ENCODE data around the gene MID1. TPM values are rescaled to one million over a fixed set of nuclear protein-coding genes. Genes with fewer than 3 reads are reported as not detected.

The MID1 gene
- total and polyA plus RNA-seq, 4 donors: 3.4 to 34.7 (median 19.0) TPM

GRCh38 chrX:10538831-10539230 lies 81.6 kb downstream of the MID1 start:
- ATAC-seq (ENCODE audit: low FRiP score) (no peak), DNase-seq (no peak)
- intact Hi-C loops (cut with DNase I): no loop called here
- Histone ChIP-seq H3K27ac (ENCODE audit: low read depth in 1 of 2, low read length in 2 of 2) (no peak overlapping the region), H3K9me3 (ENCODE audit: control insufficient read depth, low read length) (no peaks in the 10 kb centered on the region), H3K4me3 (ENCODE audit: low read length in 2 of 2) (no peak overlapping the region), H3K27me3 (ENCODE audit: control insufficient read depth in 1 of 2, insufficient read depth in 2 of 2, low read length in 1 of 2) (no peaks in the 10 kb centered on the region), H3K4me1 (ENCODE audit: control insufficient read depth in 1 of 2, insufficient read depth in 2 of 2, low read length in 2 of 2) (no peaks in the 10 kb centered on the region), H3K36me3 (ENCODE audit: control insufficient read depth in 1 of 2, insufficient read depth in 2 of 2, low read length in 1 of 2) (no peaks in the 10 kb centered on the region)

GRCh38 chrX:10537308-10537707 lies 83.1 kb downstream of the MID1 start:
- WGBS, 2 donors: 75 to 94% methylated on average over 2 of the region's 2 CpGs
- Histone ChIP-seq H3K36me3 (ENCODE audit: control insufficient read depth in 1 of 2, insufficient read depth in 2 of 2, low read length in 1 of 2) (no peaks in the 10 kb centered on the region), H3K27ac (ENCODE audit: low read depth in 1 of 2, low read length in 2 of 2) (no peak overlapping the region), H3K27me3 (ENCODE audit: control insufficient read depth in 1 of 2, insufficient read depth in 2 of 2, low read length in 1 of 2) (no peaks in the 10 kb centered on the region), H3K4me3 (ENCODE audit: low read length in 2 of 2) (no peak overlapping the region), H3K4me1 (ENCODE audit: control insufficient read depth in 1 of 2, insufficient read depth in 2 of 2, low read length in 2 of 2) (no peaks in the 10 kb centered on the region), H3K9me3 (ENCODE audit: control insufficient read depth, low read length) (no peaks in the 10 kb centered on the region)
- intact Hi-C loops (cut with DNase I): no loop called here
- no peak for DNase-seq
- ATAC-seq (ENCODE audit: low FRiP score): no peak

GRCh38 chrX:10536744-10537143 lies 83.6 kb downstream of the MID1 start:
- Histone ChIP-seq H3K27me3 (ENCODE audit: control insufficient read depth in 1 of 2, insufficient read depth in 2 of 2, low read length in 1 of 2) (no peaks in the 10 kb centered on the region), H3K4me1 (ENCODE audit: control insufficient read depth in 1 of 2, insufficient read depth in 2 of 2, low read length in 2 of 2) (no peaks in the 10 kb centered on the region), H3K9me3 (ENCODE audit: control insufficient read depth, low read length) (no peaks in the 10 kb centered on the region), H3K27ac (ENCODE audit: low read depth in 1 of 2, low read length in 2 of 2) (no peak overlapping the region), H3K36me3 (ENCODE audit: control insufficient read depth in 1 of 2, insufficient read depth in 2 of 2, low read length in 1 of 2) (no peaks in the 10 kb centered on the region), H3K4me3 (ENCODE audit: low read length in 2 of 2) (no peak overlapping the region)
- WGBS, 2 donors: 55 to 69% methylated on average over 5 of the region's 5 CpGs
- DNase-seq (no peak), ATAC-seq (ENCODE audit: low FRiP score) (no peak)
- intact Hi-C loops (cut with DNase I): no loop called here

- H3K9me3 ChIP-seq (ENCODE audit: control insufficient read depth, low read length): no peaks in the 10 kb centered on the region
- DNase-seq (no peak), ATAC-seq (ENCODE audit: low FRiP score) (no peak)
- H3K27me3 ChIP-seq (ENCODE audit: control insufficient read depth in 1 of 2, insufficient read depth in 2 of 2, low read length in 1 of 2): no peaks in the 10 kb centered on the region
- H3K27ac ChIP-seq (ENCODE audit: low read depth in 1 of 2, low read length in 2 of 2): no peak overlapping the region
- no peaks in the 10 kb centered on the region for H3K36me3 ChIP-seq (ENCODE audit: control insufficient read depth in 1 of 2, insufficient read depth in 2 of 2, low read length in 1 of 2)
- H3K4me1 ChIP-seq (ENCODE audit: control insufficient read depth in 1 of 2, insufficient read depth in 2 of 2, low read length in 2 of 2): no peaks in the 10 kb centered on the region
- 63 to 72% methylated on average over 2 of the region's 2 CpGs for WGBS, 2 donors
- intact Hi-C loops (cut with DNase I): no loop called here
- no peak overlapping the region for H3K4me3 ChIP-seq (ENCODE audit: low read length in 2 of 2)
These were observed 85.8 kb downstream of the MID1 start for GRCh38 chrX:10534611-10535010.

- no peak for DNase-seq
- no peaks in the 10 kb centered on the region for H3K36me3 ChIP-seq (ENCODE audit: control insufficient read depth in 1 of 2, insufficient read depth in 2 of 2, low read length in 1 of 2)
- WGBS, 2 donors: 81 to 90% methylated on average over 1 of the region's 1 CpG
These were observed 86.6 kb downstream of the MID1 start for GRCh38 chrX:10533696-10534365.

GRCh38 chrX:10531927-10532326 lies 88.5 kb downstream of the MID1 start:
- Histone ChIP-seq H3K36me3 (ENCODE audit: control insufficient read depth in 1 of 2, insufficient read depth in 2 of 2, low read length in 1 of 2) (no peaks in the 10 kb centered on the region), H3K4me3 (ENCODE audit: low read length in 2 of 2) (no peak overlapping the region), H3K27me3 (ENCODE audit: control insufficient read depth in 1 of 2, insufficient read depth in 2 of 2, low read length in 1 of 2) (no peaks in the 10 kb centered on the region), H3K27ac (ENCODE audit: low read depth in 1 of 2, low read length in 2 of 2) (no peak overlapping the region), H3K9me3 (ENCODE audit: control insufficient read depth, low read length) (no peaks in the 10 kb centered on the region), H3K4me1 (ENCODE audit: control insufficient read depth in 1 of 2, insufficient read depth in 2 of 2, low read length in 2 of 2) (no peaks in the 10 kb centered on the region)
- intact Hi-C loops (cut with DNase I): no loop called here
- DNase-seq (no peak), ATAC-seq (ENCODE audit: low FRiP score) (no peak)
- 56 to 98% methylated on average over 1 of the region's 1 CpG for WGBS, 2 donors

More at GRCh38 chrX:10533696-10534365, 86.6 kb downstream of the MID1 start:
- no peak overlapping the region for H3K4me3 ChIP-seq (ENCODE audit: low read length in 2 of 2)
- ATAC-seq (ENCODE audit: low FRiP score): no peak
- H3K27me3 ChIP-seq (ENCODE audit: control insufficient read depth in 1 of 2, insufficient read depth in 2 of 2, low read length in 1 of 2): no peaks in the 10 kb centered on the region
- no peaks in the 10 kb centered on the region for H3K9me3 ChIP-seq (ENCODE audit: control insufficient read depth, low read length)
- intact Hi-C loops (cut with DNase I): no loop called here
- no peak overlapping the region for H3K27ac ChIP-seq (ENCODE audit: low read depth in 1 of 2, low read length in 2 of 2)
- H3K4me1 ChIP-seq (ENCODE audit: control insufficient read depth in 1 of 2, insufficient read depth in 2 of 2, low read length in 2 of 2): no peaks in the 10 kb centered on the region

- intact Hi-C loops (cut with DNase I): no loop called here
- no peak overlapping the region for H3K27ac ChIP-seq (ENCODE audit: low read depth in 1 of 2, low read length in 2 of 2)
- no peak overlapping the region for H3K4me3 ChIP-seq (ENCODE audit: low read length in 2 of 2)
- H3K4me1 ChIP-seq (ENCODE audit: control insufficient read depth in 1 of 2, insufficient read depth in 2 of 2, low read length in 2 of 2): no peaks in the 10 kb centered on the region
- H3K27me3 ChIP-seq (ENCODE audit: control insufficient read depth in 1 of 2, insufficient read depth in 2 of 2, low read length in 1 of 2): no peaks in the 10 kb centered on the region
- WGBS, 2 donors: 68 to 86% methylated on average over 4 of the region's 4 CpGs
- no peak for ATAC-seq (ENCODE audit: low FRiP score)
- H3K36me3 ChIP-seq (ENCODE audit: control insufficient read depth in 1 of 2, insufficient read depth in 2 of 2, low read length in 1 of 2): no peaks in the 10 kb centered on the region
- no peak for DNase-seq
- no peaks in the 10 kb centered on the region for H3K9me3 ChIP-seq (ENCODE audit: control insufficient read depth, low read length)
These were observed 91.0 kb downstream of the MID1 start for GRCh38 chrX:10529344-10529743.

- H3K27ac ChIP-seq (ENCODE audit: low read depth in 1 of 2, low read length in 2 of 2): no peak overlapping the region
- no peak overlapping the region for H3K4me3 ChIP-seq (ENCODE audit: low read length in 2 of 2)
- no peaks in the 10 kb centered on the region for H3K9me3 ChIP-seq (ENCODE audit: control insufficient read depth, low read length)
- H3K27me3 ChIP-seq (ENCODE audit: control insufficient read depth in 1 of 2, insufficient read depth in 2 of 2, low read length in 1 of 2): no peaks in the 10 kb centered on the region
- 71 to 87% methylated on average over 1 of the region's 1 CpG for WGBS, 2 donors
- DNase-seq (no peak), ATAC-seq (ENCODE audit: low FRiP score) (no peak)
- H3K4me1 ChIP-seq (ENCODE audit: control insufficient read depth in 1 of 2, insufficient read depth in 2 of 2, low read length in 2 of 2): no peaks in the 10 kb centered on the region
- intact Hi-C loops (cut with DNase I): no loop called here
- H3K36me3 ChIP-seq (ENCODE audit: control insufficient read depth in 1 of 2, insufficient read depth in 2 of 2, low read length in 1 of 2): no peaks in the 10 kb centered on the region
These were observed 93.9 kb downstream of the MID1 start for GRCh38 chrX:10526451-10526850.

- DNase-seq (no peak), ATAC-seq (ENCODE audit: low FRiP score) (no peak)
These were observed 94.8 kb downstream of the MID1 start for GRCh38 chrX:10525381-10526120.

More at GRCh38 chrX:10525381-10526120, 94.8 kb downstream of the MID1 start:
- Histone ChIP-seq H3K4me1 (ENCODE audit: control insufficient read depth in 1 of 2, insufficient read depth in 2 of 2, low read length in 2 of 2) (no peaks in the 10 kb centered on the region), H3K9me3 (ENCODE audit: control insufficient read depth, low read length) (no peaks in the 10 kb centered on the region), H3K27ac (ENCODE audit: low read depth in 1 of 2, low read length in 2 of 2) (no peak overlapping the region), H3K4me3 (ENCODE audit: low read length in 2 of 2) (no peak overlapping the region), H3K36me3 (ENCODE audit: control insufficient read depth in 1 of 2, insufficient read depth in 2 of 2, low read length in 1 of 2) (no peaks in the 10 kb centered on the region), H3K27me3 (ENCODE audit: control insufficient read depth in 1 of 2, insufficient read depth in 2 of 2, low read length in 1 of 2) (no peaks in the 10 kb centered on the region)
- intact Hi-C loops (cut with DNase I): no loop called here
- 63 to 82% methylated on average over 6 of the region's 6 CpGs for WGBS, 2 donors

All from aorta (tissue), 5 donors.